ENCODE results near the gene PNLIPRP1.

DNA sequence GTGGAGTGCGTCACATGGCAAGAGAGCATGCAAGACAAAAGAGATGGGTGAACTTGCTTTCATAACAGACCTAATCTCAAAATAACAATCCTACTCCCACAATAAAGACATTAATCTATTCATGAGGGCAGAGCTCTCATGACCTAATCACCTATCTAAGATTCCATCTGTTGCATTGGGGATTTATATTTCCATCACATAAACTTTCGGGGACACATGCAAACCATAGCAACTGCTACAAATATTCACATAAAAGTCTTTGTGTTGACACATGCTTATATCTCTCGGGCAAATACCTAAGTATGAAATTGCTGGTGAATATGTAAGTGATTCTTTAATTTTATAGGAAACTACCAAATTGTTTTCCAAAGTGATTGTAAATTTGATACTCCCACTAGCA, 16.0 kb upstream of the PNLIPRP1 start:
- TF ChIP-seq, protein P1, sequence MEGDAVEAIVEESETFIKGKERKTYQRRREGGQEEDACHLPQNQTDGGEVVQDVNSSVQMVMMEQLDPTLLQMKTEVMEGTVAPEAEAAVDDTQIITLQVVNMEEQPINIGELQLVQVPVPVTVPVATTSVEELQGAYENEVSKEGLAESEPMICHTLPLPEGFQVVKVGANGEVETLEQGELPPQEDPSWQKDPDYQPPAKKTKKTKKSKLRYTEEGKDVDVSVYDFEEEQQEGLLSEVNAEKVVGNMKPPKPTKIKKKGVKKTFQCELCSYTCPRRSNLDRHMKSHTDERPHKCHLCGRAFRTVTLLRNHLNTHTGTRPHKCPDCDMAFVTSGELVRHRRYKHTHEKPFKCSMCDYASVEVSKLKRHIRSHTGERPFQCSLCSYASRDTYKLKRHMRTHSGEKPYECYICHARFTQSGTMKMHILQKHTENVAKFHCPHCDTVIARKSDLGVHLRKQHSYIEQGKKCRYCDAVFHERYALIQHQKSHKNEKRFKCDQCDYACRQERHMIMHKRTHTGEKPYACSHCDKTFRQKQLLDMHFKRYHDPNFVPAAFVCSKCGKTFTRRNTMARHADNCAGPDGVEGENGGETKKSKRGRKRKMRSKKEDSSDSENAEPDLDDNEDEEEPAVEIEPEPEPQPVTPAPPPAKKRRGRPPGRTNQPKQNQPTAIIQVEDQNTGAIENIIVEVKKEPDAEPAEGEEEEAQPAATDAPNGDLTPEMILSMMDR (IDR thresholded peaks at IDR 0.05), result no peak
- TF ChIP-seq POLR2A (IDR thresholded peaks at IDR 0.05), result no peak
